ENCODE results near the gene CARD10.
A peak's percentile ranks its signal among the peaks of the same experiment; 100 is the strongest.

CARD10 gene

DNA sequence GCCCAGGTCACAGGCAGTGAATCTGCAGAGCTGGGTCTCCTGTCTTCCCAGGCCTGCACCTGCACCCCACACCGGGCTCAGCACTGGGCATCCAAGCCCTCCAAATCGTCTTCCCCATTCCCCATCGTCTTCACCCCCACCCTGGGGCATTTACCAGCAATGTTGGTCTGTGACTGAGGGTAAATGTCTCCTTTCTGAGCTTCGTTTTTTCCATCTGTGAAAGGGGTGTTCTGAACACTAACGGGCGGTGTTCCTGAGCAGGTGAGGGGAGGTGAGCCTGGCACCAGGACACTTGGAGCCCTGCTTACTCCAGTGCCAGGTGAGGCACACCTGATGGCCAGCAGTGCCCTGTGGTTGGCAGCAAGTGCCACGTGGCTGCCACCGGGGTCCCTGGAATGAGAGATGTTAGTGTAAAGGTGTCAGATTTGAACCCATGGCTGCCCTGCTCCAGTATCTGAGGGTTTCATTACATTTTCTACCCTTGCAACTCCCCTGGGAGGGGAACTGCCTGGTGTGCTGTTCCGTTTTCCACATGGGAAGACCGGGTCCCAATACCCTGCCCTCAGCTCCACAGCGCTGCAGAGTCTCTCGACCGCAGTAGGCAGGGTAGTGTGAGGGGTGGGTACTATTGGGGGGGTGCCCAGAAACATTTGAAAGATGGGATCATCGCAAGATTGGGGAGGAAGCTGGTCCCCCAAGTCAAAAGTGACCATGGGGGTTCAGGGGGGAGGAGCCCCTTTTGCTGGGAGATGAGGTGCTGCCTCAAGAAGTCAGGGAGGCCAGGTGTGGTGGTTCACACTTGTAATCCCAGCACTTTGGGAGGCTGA is 43.0 kb upstream of the CARD10 start:
- Histone ChIP-seq H3K27me3 (ENCODE audit: control insufficient read depth in 1 of 2, insufficient read depth in 2 of 2, low read length in 2 of 2) (peaks cover 0 to 9% of the 10 kb centered on the region in 2 donors), H3K4me3 (ENCODE audit: low read length in 2 of 2) (peak overlapping the region; percentile 82 to 83), H3K4me1 (ENCODE audit: control insufficient read depth, insufficient read depth, low read length) (peaks cover 69% of the 10 kb centered on the region), H3K27ac (ENCODE audit: low read length) (peak overlapping the region; percentile 81), H3K36me3 (ENCODE audit: control insufficient read depth in 2 of 2, insufficient read depth in 2 of 2, low read length in 2 of 2) (peaks cover 3 to 6% of the 10 kb centered on the region in 2 donors), H3K9me3 (ENCODE audit: control insufficient read depth in 2 of 2, low read length in 2 of 2) (no peaks in the 10 kb centered on the region), H3K9ac (ENCODE audit: low read length in 2 of 2) (peak overlapping the region; percentile 21 to 87)

DNA sequence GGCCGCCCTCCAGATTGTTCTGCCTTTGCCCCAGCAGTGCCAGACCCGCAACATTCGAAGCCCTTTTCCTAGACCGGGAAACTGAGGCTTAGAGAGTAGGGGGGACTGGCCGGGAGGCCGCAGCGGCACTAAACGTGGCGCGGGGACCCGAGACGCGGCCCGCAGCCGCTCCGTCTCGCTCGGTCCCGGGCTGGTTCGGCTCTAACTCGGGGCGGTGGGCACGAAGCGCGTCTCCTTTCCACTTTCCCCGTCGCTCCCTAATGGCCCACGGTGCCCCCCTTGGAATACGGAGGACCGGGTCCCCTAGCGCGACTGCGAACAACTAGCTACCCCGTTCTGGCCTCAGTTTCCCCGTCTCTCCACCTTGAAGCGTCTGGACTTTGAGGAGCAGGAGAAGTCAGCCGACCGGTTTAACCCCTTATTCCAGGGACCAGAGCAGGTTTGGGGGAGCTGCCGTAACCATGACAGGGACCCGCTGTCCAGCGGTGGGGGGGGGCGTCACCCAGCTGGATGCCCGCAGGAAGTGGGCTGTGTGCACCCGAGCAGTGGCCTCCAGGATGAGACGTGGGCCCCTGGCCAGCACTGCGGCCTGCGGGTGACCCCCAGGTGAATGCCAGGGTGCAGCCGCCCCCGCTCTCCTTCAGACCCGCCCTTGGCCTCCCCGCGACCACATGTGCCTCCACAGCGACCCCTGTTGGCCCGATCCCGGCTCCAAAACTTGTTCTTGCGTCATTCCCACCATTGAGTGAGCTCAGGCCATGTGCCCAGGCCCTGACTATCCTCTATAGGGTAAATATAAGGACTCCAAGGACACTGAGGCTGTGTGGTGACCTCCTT is 42.2 kb upstream of the CARD10 start:
- Histone ChIP-seq H3K4me1 (ENCODE audit: control insufficient read depth, insufficient read depth, low read length) (peaks cover 63% of the 10 kb centered on the region), H3K27ac (ENCODE audit: low read length) (peak overlapping the region; percentile 81), H3K9me3 (ENCODE audit: control insufficient read depth in 2 of 2, low read length in 2 of 2) (no peaks in the 10 kb centered on the region), H3K9ac (ENCODE audit: low read length in 2 of 2) (peak overlapping the region; percentile 82 to 87), H3K36me3 (ENCODE audit: control insufficient read depth in 2 of 2, insufficient read depth in 2 of 2, low read length in 2 of 2) (peaks cover 0 to 2% of the 10 kb centered on the region in 2 donors), H3K27me3 (ENCODE audit: control insufficient read depth in 1 of 2, insufficient read depth in 2 of 2, low read length in 2 of 2) (peaks cover 0 to 9% of the 10 kb centered on the region in 2 donors), H3K4me3 (ENCODE audit: low read length in 2 of 2) (peak overlapping the region; percentile 82 to 83)

DNA sequence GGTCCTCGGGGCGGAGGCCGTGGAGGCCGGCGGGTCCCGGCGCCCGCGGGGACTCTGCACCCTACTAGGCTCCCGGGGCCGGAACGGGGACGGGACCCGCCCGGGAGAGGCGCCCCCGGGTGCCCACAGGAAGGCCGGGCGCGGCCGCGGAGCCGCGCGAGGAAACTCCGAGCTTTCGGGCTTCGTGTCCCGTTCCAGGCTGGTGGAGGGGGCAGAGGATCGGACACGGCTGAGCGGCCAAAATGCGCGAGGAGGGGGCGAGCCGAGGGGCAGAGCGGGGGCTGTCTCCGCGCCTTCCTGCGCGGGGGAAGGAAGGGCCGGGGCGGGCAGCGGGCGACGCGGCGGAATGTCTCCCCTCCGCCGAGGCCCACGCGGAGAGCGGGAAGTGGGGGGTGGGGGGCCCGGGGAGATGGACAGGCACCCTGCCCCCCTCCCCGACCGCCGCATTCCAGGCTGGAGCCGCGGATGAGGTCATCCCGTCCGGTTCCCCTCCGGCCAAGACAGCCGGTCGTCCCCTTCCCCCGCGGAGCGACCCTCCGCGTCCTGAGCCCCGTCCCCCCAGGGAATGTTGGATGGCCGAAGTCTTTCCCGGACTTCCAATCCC is 41.5 kb upstream of the CARD10 start:
- Histone ChIP-seq H3K36me3 (ENCODE audit: control insufficient read depth in 2 of 2, insufficient read depth in 2 of 2, low read length in 2 of 2) (no peaks in the 10 kb centered on the region), H3K4me3 (ENCODE audit: low read length in 2 of 2) (peak overlapping the region; percentile 82 to 83), H3K4me1 (ENCODE audit: control insufficient read depth, insufficient read depth, low read length) (peaks cover 57% of the 10 kb centered on the region), H3K27ac (ENCODE audit: low read length) (peak overlapping the region; percentile 81), H3K9me3 (ENCODE audit: control insufficient read depth in 2 of 2, low read length in 2 of 2) (no peaks in the 10 kb centered on the region), H3K9ac (ENCODE audit: low read length in 2 of 2) (peak overlapping the region; percentile 82 to 87), H3K27me3 (ENCODE audit: control insufficient read depth in 1 of 2, insufficient read depth in 2 of 2, low read length in 2 of 2) (peaks cover 0 to 9% of the 10 kb centered on the region in 2 donors)

DNA sequence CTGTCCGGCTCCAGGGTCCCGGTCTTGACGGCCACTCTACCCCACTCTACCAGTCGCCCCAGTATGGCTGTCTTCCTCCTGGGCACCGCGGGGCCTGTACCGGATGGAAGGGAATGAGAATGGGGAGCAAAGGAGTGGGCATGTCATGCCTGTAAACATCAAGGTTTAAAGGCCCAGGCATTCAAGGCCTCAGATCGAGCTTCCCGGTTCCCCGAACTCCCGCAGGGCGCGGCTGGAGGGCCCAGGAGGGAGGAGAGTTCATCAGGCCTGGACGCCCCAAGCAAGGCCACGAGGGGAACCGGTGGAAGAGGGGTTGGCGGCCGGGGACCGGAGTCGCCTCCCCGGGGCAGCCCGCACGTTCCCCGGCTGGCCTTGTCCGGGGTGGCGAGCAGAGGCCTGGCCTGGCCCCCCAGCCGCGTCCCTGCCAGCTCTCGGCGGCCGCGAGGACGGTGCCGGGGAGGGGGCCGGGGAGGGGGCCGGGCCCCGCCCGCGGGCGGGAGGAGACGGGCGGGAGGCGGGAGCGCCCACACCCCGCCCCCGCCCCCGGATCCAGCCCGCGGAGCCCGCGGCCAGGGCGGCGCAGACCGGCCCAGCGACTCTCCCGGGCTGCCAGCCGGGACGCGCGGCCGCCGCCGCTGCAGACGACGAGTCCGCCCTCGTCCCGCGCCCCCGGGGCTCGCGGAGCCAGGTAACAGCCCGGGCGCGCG is 40.8 kb upstream of the CARD10 start, which contains the start of gene CDC42EP1:
TSS of gene CDC42EP1 (plus strand) at position 580 of the 707 bp plus-strand sequence. CDS start 5,870 bp downstream, outside the sequence.
- H3K4me1 ChIP-seq (ENCODE audit: control insufficient read depth, insufficient read depth, low read length): peaks cover 50% of the 10 kb centered on the region

DNA sequence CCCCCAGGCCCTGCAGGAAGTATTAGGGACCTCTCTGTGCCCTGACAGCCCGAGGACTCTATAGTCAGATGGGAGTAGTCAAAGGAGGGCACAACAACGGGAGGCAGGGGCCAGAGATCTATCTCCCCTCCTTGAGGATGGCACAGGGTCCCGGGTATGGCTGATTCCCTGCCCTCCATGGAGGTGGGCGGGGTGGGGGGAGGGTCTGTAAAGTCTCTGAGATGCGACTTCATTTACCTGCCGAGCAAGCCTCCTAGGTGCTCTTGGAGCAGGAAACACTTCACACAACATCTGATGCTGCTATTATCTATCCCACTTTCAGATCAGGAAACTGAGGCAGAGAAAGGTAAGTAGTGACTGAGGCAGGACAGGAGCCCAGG is 40.3 kb upstream of the CARD10 start:
- H3K4me3 ChIP-seq (ENCODE audit: low read length in 2 of 2): peak overlapping the region in 1 of 2 donors; percentile 82
- no peaks in the 10 kb centered on the region for H3K36me3 ChIP-seq (ENCODE audit: control insufficient read depth in 2 of 2, insufficient read depth in 2 of 2, low read length in 2 of 2)
- peaks cover 0 to 9% of the 10 kb centered on the region in 2 donors for H3K27me3 ChIP-seq (ENCODE audit: control insufficient read depth in 1 of 2, insufficient read depth in 2 of 2, low read length in 2 of 2)
- peaks cover 45% of the 10 kb centered on the region for H3K4me1 ChIP-seq (ENCODE audit: control insufficient read depth, insufficient read depth, low read length)
- H3K9me3 ChIP-seq (ENCODE audit: control insufficient read depth in 2 of 2, low read length in 2 of 2): no peaks in the 10 kb centered on the region
- peak overlapping the region; percentile 76 to 84 for H3K9ac ChIP-seq (ENCODE audit: low read length in 2 of 2)
- H3K27ac ChIP-seq (ENCODE audit: low read length): peak overlapping the region; percentile 76

More for the DNA sequence above, 40.8 kb upstream of the CARD10 start, which contains the start of gene CDC42EP1:
- peak within 1 kb of the TSS; percentile 81 for H3K27ac ChIP-seq (ENCODE audit: low read length)
- H3K36me3 ChIP-seq (ENCODE audit: control insufficient read depth in 2 of 2, insufficient read depth in 2 of 2, low read length in 2 of 2): no peaks in the 10 kb centered on the region
- H3K27me3 ChIP-seq (ENCODE audit: control insufficient read depth in 1 of 2, insufficient read depth in 2 of 2, low read length in 2 of 2): peaks cover 0 to 9% of the 10 kb centered on the region in 2 donors
- no peaks in the 10 kb centered on the region for H3K9me3 ChIP-seq (ENCODE audit: control insufficient read depth in 2 of 2, low read length in 2 of 2)
- H3K9ac ChIP-seq (ENCODE audit: low read length in 2 of 2): peak within 1 kb of the TSS; percentile 84 to 87
- H3K4me3 ChIP-seq (ENCODE audit: low read length in 2 of 2): peak within 1 kb of the TSS; percentile 82 to 83

DNA sequence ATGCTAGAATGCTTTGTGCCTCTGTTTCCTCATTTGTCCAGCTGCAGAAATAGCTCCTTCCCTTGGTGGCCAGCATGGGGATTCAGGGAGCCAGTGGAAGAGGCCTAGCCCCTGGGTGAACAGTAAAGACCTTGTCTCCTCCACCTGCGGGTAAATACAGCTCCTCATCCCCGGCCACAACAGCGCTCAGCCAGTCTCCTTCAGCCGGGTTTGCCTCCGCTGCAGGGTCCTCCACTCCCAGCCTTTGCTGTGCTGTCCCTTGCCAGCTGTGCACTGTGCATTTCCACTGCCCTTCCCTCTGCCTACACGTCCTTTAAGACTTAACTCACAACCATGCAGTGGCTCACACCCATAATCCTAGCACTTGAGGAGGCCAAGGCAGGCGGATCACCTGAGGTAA is 39.6 kb upstream of the CARD10 start:
- Histone ChIP-seq H3K36me3 (ENCODE audit: control insufficient read depth in 2 of 2, insufficient read depth in 2 of 2, low read length in 2 of 2) (no peaks in the 10 kb centered on the region), H3K27ac (ENCODE audit: low read length) (no peak overlapping the region), H3K4me1 (ENCODE audit: control insufficient read depth, insufficient read depth, low read length) (peaks cover 39% of the 10 kb centered on the region), H3K27me3 (ENCODE audit: control insufficient read depth in 1 of 2, insufficient read depth in 2 of 2, low read length in 2 of 2) (peaks cover 0 to 9% of the 10 kb centered on the region in 2 donors), H3K4me3 (ENCODE audit: low read length in 2 of 2) (no peak overlapping the region), H3K9me3 (ENCODE audit: control insufficient read depth in 2 of 2, low read length in 2 of 2) (no peaks in the 10 kb centered on the region), H3K9ac (ENCODE audit: low read length in 2 of 2) (no peak overlapping the region)

DNA sequence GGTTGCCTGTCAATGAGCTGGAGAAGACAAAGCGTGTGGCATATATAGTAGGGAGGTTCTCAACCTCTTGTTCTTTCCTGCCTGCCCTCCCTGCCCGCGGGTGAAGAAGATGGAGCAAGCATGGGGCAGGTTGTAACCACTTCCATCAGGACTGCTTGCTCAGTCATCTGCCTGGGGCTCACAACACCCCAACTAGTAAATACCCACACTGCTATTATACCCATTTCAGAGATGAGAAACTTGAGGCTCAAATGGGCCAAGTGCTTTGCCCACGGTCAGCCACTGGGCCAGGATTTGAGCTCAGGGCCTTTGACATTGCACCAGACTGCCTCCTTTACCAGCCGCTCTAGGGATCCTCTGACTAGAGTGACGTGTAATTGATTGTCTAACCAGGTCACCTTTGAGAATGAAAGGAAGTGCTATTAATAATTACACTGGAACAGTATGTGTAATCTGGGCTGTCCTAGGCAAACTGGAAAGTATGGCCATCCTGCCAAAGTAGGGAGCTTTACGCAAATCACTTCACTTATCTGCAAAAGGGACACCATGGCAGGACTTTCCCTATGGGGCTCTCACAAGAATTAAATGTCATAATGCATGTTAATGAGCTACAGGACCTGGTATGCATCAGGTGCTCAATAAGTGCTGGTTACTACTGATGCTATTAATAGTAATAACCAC is 38.2 kb upstream of the CARD10 start:
- no peak overlapping the region for H3K9ac ChIP-seq (ENCODE audit: low read length in 2 of 2)
- no peak overlapping the region for H3K27ac ChIP-seq (ENCODE audit: low read length)

DNA sequence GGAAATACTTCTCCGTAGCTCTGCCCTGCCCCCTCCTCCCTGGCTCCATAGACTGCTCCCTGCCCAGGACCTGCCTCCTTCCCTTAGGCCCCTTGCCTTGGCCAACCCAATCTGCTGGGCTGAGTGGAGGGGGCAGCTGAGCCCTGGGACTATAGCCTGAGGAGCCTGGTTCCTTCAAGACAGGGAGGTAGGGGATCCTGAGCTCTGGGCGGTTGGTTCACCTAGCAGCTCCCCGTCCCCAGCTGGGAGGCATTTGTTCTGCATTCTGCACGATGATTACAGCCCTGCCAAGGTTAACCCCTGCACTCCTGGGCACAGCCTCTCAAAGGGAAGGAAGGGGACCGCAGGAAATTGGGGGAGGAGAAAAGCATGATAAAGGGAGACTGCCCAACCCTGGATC is 37.5 kb upstream of the CARD10 start:
- Histone ChIP-seq H3K27me3 (ENCODE audit: control insufficient read depth in 1 of 2, insufficient read depth in 2 of 2, low read length in 2 of 2) (peaks cover 0 to 6% of the 10 kb centered on the region in 2 donors), H3K4me3 (ENCODE audit: low read length in 2 of 2) (no peak overlapping the region), H3K9me3 (ENCODE audit: control insufficient read depth in 2 of 2, low read length in 2 of 2) (no peaks in the 10 kb centered on the region), H3K27ac (ENCODE audit: low read length) (no peak overlapping the region), H3K36me3 (ENCODE audit: control insufficient read depth in 2 of 2, insufficient read depth in 2 of 2, low read length in 2 of 2) (no peaks in the 10 kb centered on the region), H3K9ac (ENCODE audit: low read length in 2 of 2) (no peak overlapping the region), H3K4me1 (ENCODE audit: control insufficient read depth, insufficient read depth, low read length) (peaks cover 26% of the 10 kb centered on the region)

More for the DNA sequence above, 38.2 kb upstream of the CARD10 start:
- no peaks in the 10 kb centered on the region for H3K36me3 ChIP-seq (ENCODE audit: control insufficient read depth in 2 of 2, insufficient read depth in 2 of 2, low read length in 2 of 2)
- H3K4me1 ChIP-seq (ENCODE audit: control insufficient read depth, insufficient read depth, low read length): peaks cover 28% of the 10 kb centered on the region
- no peak overlapping the region for H3K4me3 ChIP-seq (ENCODE audit: low read length in 2 of 2)
- H3K27me3 ChIP-seq (ENCODE audit: control insufficient read depth in 1 of 2, insufficient read depth in 2 of 2, low read length in 2 of 2): peaks cover 0 to 9% of the 10 kb centered on the region in 2 donors
- no peaks in the 10 kb centered on the region for H3K9me3 ChIP-seq (ENCODE audit: control insufficient read depth in 2 of 2, low read length in 2 of 2)

DNA sequence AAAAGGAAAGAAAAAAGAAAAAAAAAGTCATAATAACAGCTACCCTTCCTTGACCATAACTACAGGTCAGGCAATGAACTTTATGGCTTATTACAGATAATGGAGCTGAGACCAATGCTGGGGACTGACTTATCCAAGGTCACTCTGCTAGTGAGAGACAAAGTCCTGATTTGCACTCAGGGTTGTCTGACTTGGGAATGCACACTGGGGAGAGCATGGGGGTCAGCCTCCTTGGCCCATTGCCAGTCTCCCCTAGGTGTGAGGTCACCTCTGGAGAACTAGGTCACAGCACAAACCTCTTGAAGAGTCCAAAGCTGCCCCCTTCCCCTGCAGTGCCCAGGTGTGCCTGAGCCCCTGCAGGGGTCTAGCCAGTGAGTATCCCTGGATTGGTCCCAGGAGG is 35.8 kb upstream of the CARD10 start:
- Histone ChIP-seq H3K27me3 (ENCODE audit: control insufficient read depth in 1 of 2, insufficient read depth in 2 of 2, low read length in 2 of 2) (no peaks in the 10 kb centered on the region), H3K4me1 (ENCODE audit: control insufficient read depth, insufficient read depth, low read length) (peaks cover 17% of the 10 kb centered on the region), H3K27ac (ENCODE audit: low read length) (no peak overlapping the region), H3K9me3 (ENCODE audit: control insufficient read depth in 2 of 2, low read length in 2 of 2) (no peaks in the 10 kb centered on the region), H3K36me3 (ENCODE audit: control insufficient read depth in 2 of 2, insufficient read depth in 2 of 2, low read length in 2 of 2) (no peaks in the 10 kb centered on the region), H3K9ac (ENCODE audit: low read length in 2 of 2) (no peak overlapping the region), H3K4me3 (ENCODE audit: low read length in 2 of 2) (no peak overlapping the region)
